Testis (tissue), 2 donors: Measurements from ENCODE around the gene OBSCN.

Experiments used
- POLR2A ChIP-seq: fragments of 450-650 bp; IDR thresholded peaks from one replicate; pipeline ENCODE4 v1.6.1; 2017; ENCODE audit warnings: antibody characterized with exemption, mild to moderate bottlenecking, moderate library complexity
- TF ChIP-seq, protein P1 (sequence below), 3 experiments: fragments of 450-650 bp in 2 of 3; fragments of 200-600 bp in 1 of 3; sonication (generic) in 1 of 3; IDR thresholded peaks; one replicate each; pipeline ENCODE4 v1.5.1; 2016 to 2019; ENCODE audit warnings: antibody characterized with exemption in 3 of 3, mild to moderate bottlenecking in 2 of 3, moderate library complexity in 1 of 3

GRCh38 chr1:228316589-228317387 lies 108.9 kb downstream of the OBSCN start:
- TF ChIP-seq, protein P1, sequence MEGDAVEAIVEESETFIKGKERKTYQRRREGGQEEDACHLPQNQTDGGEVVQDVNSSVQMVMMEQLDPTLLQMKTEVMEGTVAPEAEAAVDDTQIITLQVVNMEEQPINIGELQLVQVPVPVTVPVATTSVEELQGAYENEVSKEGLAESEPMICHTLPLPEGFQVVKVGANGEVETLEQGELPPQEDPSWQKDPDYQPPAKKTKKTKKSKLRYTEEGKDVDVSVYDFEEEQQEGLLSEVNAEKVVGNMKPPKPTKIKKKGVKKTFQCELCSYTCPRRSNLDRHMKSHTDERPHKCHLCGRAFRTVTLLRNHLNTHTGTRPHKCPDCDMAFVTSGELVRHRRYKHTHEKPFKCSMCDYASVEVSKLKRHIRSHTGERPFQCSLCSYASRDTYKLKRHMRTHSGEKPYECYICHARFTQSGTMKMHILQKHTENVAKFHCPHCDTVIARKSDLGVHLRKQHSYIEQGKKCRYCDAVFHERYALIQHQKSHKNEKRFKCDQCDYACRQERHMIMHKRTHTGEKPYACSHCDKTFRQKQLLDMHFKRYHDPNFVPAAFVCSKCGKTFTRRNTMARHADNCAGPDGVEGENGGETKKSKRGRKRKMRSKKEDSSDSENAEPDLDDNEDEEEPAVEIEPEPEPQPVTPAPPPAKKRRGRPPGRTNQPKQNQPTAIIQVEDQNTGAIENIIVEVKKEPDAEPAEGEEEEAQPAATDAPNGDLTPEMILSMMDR (IDR thresholded peaks at IDR 0.05) = no peak
- TF ChIP-seq POLR2A = no peak
